AG04450 (cell line): Measurements from ENCODE around the gene ZDHHC11. TPM values are rescaled to one million over a fixed set of nuclear protein-coding genes. Genes with fewer than 3 reads are reported as not detected.

ENCODE experiments used
- CTCF ChIA-PET: fragments of 300-600, 350-600 bp; formaldehyde crosslinking; extraction: SDS; loops from one replicate; lab custom pipeline; 2022; ENCODE audit warnings: antibody characterized with exemption, inconsistent platforms; lab: Charles Lee
- POLR2A ChIA-PET: fragments of 350-600 bp; formaldehyde crosslinking; extraction: SDS; loops from one replicate; lab custom pipeline; 2021; ENCODE audit warnings: antibody characterized with exemption, inconsistent platforms; lab: Yijun Ruan, JAX
- DNase-seq: peaks from one replicate; pipeline ENCODE4 v3.0.0-alpha.2; 2011; ENCODE audit warnings: low read depth, low spot score
- H3K27ac ChIP-seq: one replicate; pipeline ENCODE4 v1.5.1; 2012; ENCODE audit warnings: low read depth, low read length, control low read depth
- H3K27me3 ChIP-seq: one replicate; pipeline ENCODE4 v1.6.0; 2012; ENCODE audit warnings: low read length; ENCODE audit not compliant: control insufficient read depth, insufficient read depth
- H3K4me3 ChIP-seq: 2 replicates; pipeline ENCODE4 v1.5.1; 2011; ENCODE audit warnings: mild to moderate bottlenecking, low read depth, low read length, control low read depth
- H3K9me3 ChIP-seq: 2 replicates; pipeline ENCODE4 v1.5.1; 2012; ENCODE audit warnings: low read length; ENCODE audit not compliant: control insufficient read depth, insufficient read depth
- polyA plus RNA-seq: library from polyadenylated mRNA; depleted of rRNA; stranded (reverse); fragments of >200 nt; gene quantifications from 2 replicates; pipeline ENCODE4 v1.2.3, GENCODE V29; 2011
- TF ChIP-seq, protein P1 (sequence below): IDR thresholded peaks from 2 replicates; pipeline ENCODE4 v1.5.1; 2011; ENCODE audit warnings: low read depth, low read length, control low read depth, inconsistent platforms

ZDHHC11 gene
- polyA plus RNA-seq, 1 experiment, result 0.26 TPM

DNA sequence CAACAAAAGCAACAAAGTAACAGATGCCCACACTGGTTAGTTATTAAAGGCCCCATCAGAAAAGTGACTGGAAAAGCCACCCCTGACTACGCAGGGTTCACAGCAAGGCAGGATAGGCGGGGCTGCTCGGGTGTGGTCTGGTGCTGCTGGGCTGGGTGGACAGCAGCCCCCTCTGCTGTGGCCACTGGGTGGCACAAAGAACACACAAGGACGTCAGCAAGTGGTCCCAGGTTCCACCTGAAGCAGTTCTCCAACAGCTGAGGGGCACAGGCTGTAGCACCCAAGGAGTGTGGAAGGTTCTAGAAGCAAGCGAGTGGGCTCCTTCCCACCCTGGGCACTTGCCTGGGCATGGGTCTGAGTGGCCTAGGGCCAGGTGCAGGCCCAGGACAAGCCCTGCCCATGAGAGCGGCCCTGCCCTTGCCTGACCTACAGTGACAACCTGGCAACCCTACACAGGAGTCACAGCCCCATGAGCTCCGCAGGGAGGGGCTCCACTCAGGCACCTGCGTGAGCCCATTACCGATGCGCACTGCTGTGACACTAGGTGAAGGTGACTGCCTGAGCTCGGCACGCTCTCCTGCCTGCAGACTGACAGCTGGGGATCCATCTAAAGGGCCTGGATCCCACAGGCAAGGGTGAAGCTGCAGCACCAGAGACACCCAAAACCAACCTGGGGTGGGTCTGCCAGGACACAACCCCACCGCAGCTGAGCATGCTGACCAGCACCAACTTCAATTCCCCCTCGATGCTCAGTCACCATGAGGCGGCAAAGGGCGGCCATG, 33.8 kb upstream of the ZDHHC11 start:
- DNase-seq, result no peak
- ChIA-PET CTCF (no interaction called here), POLR2A (no interaction called here)
- H3K9me3 ChIP-seq, result peaks cover 13% of the 10 kb centered on the region; the same call in 1 of the 2 replicates
- TF ChIP-seq, protein P1, sequence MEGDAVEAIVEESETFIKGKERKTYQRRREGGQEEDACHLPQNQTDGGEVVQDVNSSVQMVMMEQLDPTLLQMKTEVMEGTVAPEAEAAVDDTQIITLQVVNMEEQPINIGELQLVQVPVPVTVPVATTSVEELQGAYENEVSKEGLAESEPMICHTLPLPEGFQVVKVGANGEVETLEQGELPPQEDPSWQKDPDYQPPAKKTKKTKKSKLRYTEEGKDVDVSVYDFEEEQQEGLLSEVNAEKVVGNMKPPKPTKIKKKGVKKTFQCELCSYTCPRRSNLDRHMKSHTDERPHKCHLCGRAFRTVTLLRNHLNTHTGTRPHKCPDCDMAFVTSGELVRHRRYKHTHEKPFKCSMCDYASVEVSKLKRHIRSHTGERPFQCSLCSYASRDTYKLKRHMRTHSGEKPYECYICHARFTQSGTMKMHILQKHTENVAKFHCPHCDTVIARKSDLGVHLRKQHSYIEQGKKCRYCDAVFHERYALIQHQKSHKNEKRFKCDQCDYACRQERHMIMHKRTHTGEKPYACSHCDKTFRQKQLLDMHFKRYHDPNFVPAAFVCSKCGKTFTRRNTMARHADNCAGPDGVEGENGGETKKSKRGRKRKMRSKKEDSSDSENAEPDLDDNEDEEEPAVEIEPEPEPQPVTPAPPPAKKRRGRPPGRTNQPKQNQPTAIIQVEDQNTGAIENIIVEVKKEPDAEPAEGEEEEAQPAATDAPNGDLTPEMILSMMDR, result no peak
- no peaks in the 10 kb centered on the region for H3K27me3 ChIP-seq
- H3K27ac ChIP-seq, result no peak overlapping the region
- no peak overlapping the region for H3K4me3 ChIP-seq

DNA sequence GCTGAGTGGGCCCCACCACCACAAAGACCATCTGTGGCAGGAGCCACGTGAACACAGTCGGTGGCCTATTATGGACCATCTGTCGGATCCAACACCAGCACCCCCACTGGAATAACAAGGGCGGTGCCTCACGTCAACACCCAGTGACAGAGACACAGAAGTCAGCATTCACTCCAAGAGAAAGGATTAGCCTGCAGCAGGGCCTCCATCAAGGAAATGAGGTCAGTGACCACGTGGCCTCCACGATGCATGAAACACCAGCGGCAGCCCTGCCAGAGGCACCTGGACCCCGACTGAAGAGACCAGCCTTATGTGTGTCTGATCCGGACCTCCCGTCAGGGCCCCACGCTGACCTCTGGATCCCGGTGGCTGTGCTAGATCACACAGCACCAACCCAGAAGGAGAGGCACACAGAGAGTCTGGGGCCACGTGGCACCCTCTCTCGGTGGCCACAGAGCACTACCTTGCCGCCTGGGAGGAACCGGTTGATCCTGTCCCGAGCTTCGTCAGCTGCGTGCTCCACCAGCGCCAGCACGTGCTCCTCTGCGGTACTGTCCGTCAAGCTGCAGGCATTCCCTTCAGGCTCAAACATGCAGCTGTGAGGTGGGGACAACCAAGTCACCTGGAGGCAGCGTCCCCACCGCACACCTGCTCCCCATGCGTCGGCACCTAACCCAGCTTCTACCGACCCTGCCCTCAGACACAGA, 32.8 kb upstream of the ZDHHC11 start:
- POLR2A ChIA-PET, result no interaction called here

DNA sequence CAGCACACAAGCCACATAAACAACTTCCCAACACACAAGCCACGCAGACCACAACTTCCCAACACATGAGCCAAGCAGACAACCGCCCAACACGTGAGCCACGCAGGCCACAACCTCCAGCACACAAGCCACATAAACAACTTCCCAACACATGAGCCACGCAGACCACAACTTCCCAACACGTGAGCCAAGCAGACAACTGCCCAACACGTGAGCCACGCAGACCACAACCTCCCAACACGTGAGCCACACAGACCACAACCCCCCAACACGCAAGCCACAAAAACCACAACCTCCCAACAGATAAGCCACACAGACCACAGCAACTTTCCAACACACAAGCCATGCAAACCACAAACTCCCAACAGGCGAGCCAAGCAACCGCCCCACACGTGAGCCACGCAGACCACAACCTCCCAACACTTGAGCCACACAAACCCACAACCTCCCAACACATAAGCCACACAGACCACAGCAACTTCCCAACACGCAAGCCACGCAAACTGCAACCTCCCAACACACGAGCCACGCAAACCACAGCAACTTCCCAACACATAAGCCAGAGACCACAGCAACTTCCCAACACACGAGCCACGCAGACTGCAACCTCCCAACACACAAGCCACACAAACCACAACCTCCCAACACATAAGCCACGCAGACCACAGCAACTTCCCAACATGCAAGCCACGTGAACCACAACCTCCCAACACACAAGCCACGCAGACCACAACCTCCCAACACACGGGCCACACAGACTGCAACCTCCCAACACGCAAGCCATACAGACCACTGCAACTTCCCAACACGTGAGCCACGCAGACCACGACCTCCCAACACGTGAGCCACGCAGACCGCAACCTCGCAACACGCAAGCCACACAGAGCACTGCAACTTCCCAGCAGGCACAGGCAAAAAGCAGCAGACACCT, 31.7 kb upstream of the ZDHHC11 start:
- Histone ChIP-seq H3K27me3 (no peaks in the 10 kb centered on the region), H3K9me3 (peaks cover 13% of the 10 kb centered on the region; the same call in 1 of the 2 replicates), H3K27ac (no peak overlapping the region), H3K4me3 (no peak overlapping the region)
- ChIA-PET POLR2A (no interaction called here), CTCF (no interaction called here)
- DNase-seq, result no peak
- TF ChIP-seq, protein P1, result no peak

More for the DNA sequence above, 32.8 kb upstream of the ZDHHC11 start:
- Histone ChIP-seq H3K9me3 (peaks cover 13% of the 10 kb centered on the region; the same call in 1 of the 2 replicates), H3K4me3 (no peak overlapping the region), H3K27ac (no peak overlapping the region), H3K27me3 (no peaks in the 10 kb centered on the region)
- CTCF ChIA-PET, result no interaction called here
- TF ChIP-seq, protein P1, result no peak
- no peak for DNase-seq

DNA sequence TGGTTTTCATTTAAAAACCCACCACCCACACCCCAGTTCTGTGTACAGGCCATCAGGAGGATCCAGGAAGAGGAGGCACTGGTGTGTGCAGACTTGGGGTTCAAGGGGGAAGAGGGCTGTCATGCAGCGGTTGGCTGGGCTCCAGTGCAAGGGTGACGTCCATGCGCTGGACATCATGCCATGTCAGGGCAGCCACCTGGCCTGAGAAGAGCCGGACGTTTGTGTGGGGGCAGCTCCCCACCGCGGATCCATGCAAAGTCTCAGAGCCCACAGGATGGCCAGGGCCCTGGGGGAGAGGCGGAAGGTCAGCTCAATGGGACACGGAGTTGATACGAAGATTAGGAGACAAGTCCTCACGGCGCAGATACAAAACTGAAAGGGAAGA, 30.8 kb upstream of the ZDHHC11 start:
- POLR2A ChIA-PET, result no interaction called here
- Histone ChIP-seq H3K27me3 (no peaks in the 10 kb centered on the region), H3K9me3 (peaks cover 13% of the 10 kb centered on the region; the same call in 1 of the 2 replicates), H3K4me3 (no peak overlapping the region), H3K27ac (no peak overlapping the region)
- CTCF ChIA-PET, result no interaction called here
- TF ChIP-seq, protein P1, result no peak
- no peak for DNase-seq
